Neural cell (in vitro differentiated cells): ENCODE data around the gene NKX1-2. TPM values are rescaled to one million over a fixed set of nuclear protein-coding genes. Genes with fewer than 3 reads are reported as not detected.

Experiments used
- H2AFZ ChIP-seq: fragments of 200-600, 300-800 bp; sonication (generic), shearing (Covaris generic); 2 replicates; pipeline ENCODE4 v1.6.0; 2014; ENCODE audit warnings: low read depth, mild to moderate bottlenecking, antibody characterized with exemption, low read length, moderate library complexity
- H3F3A ChIP-seq: fragments of 200-600 bp; shearing (Covaris generic); 2 replicates; pipeline ENCODE4 v1.6.1; 2016; ENCODE audit warnings: mild to moderate bottlenecking, moderate library complexity, mixed read lengths, antibody characterized with exemption, low read length; ENCODE audit not compliant: insufficient read depth, poor library complexity, severe bottlenecking
- H3K27ac ChIP-seq: fragments of 200-600, 300-800 bp; sonication (generic), shearing (Covaris generic); 2 replicates; pipeline ENCODE4 v1.5.1; 2014; ENCODE audit warnings: mild to moderate bottlenecking, low read length, moderate library complexity
- H3K27me3 ChIP-seq: fragments of 300-800, 200-600 bp; sonication (generic), shearing (Covaris generic); 2 replicates; pipeline ENCODE4 v1.6.0; 2014; ENCODE audit warnings: mild to moderate bottlenecking, low read depth, low read length, moderate library complexity; ENCODE audit not compliant: insufficient read depth
- H3K36me3 ChIP-seq: fragments of 300-800, 200-600 bp; sonication (generic), shearing (Covaris generic); 2 replicates; pipeline ENCODE4 v1.5.1; 2014; ENCODE audit warnings: mild to moderate bottlenecking, antibody characterized with exemption, low read length, moderate library complexity; ENCODE audit not compliant: insufficient read depth
- H3K4me2 ChIP-seq: fragments of 300-800, 200-600 bp; sonication (generic), shearing (Covaris generic); 2 replicates; pipeline ENCODE4 v1.6.0; 2014; ENCODE audit warnings: mild to moderate bottlenecking, low read length
- H3K4me3 ChIP-seq: fragments of 300-800, 200-600 bp; sonication (generic), shearing (Covaris generic); 2 replicates; pipeline ENCODE4 v1.5.1; 2014; ENCODE audit warnings: mild to moderate bottlenecking, low read length, moderate library complexity
- H3K79me2 ChIP-seq: fragments of 200-600 bp; shearing (Covaris generic); replicated peaks from 2 replicates; pipeline ENCODE4 v1.6.0; 2014; ENCODE audit warnings: mild to moderate bottlenecking, low read length, moderate library complexity; ENCODE audit not compliant: insufficient read depth
- H3K9ac ChIP-seq: fragments of 300-800, 200-600 bp; sonication (generic), shearing (Covaris generic); 2 replicates; pipeline ENCODE4 v1.6.1; 2016; ENCODE audit warnings: mild to moderate bottlenecking, low read length, mixed read lengths
- H3K9me2 ChIP-seq: fragments of 200-600 bp; shearing (Covaris generic); 2 replicates; pipeline ENCODE4 v1.6.1; 2016; ENCODE audit warnings: mild to moderate bottlenecking, low read length, mixed read lengths; ENCODE audit not compliant: insufficient read depth
- H3K9me3 ChIP-seq: fragments of 200-600, 300-800 bp; sonication (generic), shearing (Covaris generic); 2 replicates; pipeline ENCODE4 v1.6.1; 2016; ENCODE audit warnings: mild to moderate bottlenecking, mixed run types, low read length, moderate library complexity, mixed read lengths
- H4K20me1 ChIP-seq: fragments of 200-600 bp; shearing (Covaris generic); 2 replicates; pipeline ENCODE4 v1.6.1; 2016; ENCODE audit warnings: mild to moderate bottlenecking, mixed run types; ENCODE audit not compliant: insufficient read depth
- EP300 ChIP-seq: fragments of 450-650 bp; conservative IDR thresholded peaks from 2 replicates; pipeline ENCODE4 v1.6.1; 2014; ENCODE audit warnings: antibody characterized with exemption, mild to moderate bottlenecking, moderate library complexity; ENCODE audit not compliant: poor library complexity, severe bottlenecking
- EZH2 ChIP-seq: fragments of 200-600, 300-800 bp; shearing (Covaris generic), sonication (generic); IDR thresholded peaks from 2 replicates; pipeline ENCODE4 v1.6.1; 2014; ENCODE audit warnings: antibody characterized with exemption, low read length, borderline replicate concordance, mild to moderate bottlenecking; ENCODE audit not compliant: insufficient read depth, poor library complexity, severe bottlenecking
- MXI1 ChIP-seq: fragments of 450-650 bp; conservative IDR thresholded peaks from 2 replicates; pipeline ENCODE4 v1.6.1; 2014; ENCODE audit warnings: antibody characterized with exemption, mild to moderate bottlenecking; ENCODE audit not compliant: poor library complexity, severe bottlenecking
- POLR2AphosphoS5 ChIP-seq: IDR thresholded peaks from 2 replicates; pipeline ENCODE4 v1.6.1; 2012
- RAD21 ChIP-seq: fragments of 450-650 bp; conservative IDR thresholded peaks from 2 replicates; pipeline ENCODE4 v1.6.1; 2014; ENCODE audit warnings: antibody characterized with exemption, mild to moderate bottlenecking, moderate library complexity
- SMC3 ChIP-seq: fragments of 450-650 bp; conservative IDR thresholded peaks from 2 replicates; pipeline ENCODE4 v1.6.1; 2014; ENCODE audit warnings: antibody characterized with exemption, mild to moderate bottlenecking, moderate library complexity; ENCODE audit not compliant: poor library complexity
- TAF1 ChIP-seq: IDR thresholded peaks from 2 replicates; pipeline ENCODE4 v1.6.1; 2012; ENCODE audit warnings: low read depth
- polyA plus RNA-seq: library from polyadenylated mRNA; depleted of rRNA; stranded (reverse); fragments of >200 nt; gene quantifications from 2 replicates; pipeline ENCODE4 v1.2.3, GENCODE V29; 2014
- TF ChIP-seq, protein P1 (sequence below): fragments of 450-650 bp; IDR thresholded peaks from 2 replicates; pipeline ENCODE4 v1.5.1; 2014; ENCODE audit warnings: antibody characterized with exemption, mild to moderate bottlenecking, moderate library complexity; ENCODE audit not compliant: poor library complexity, severe bottlenecking
- TF ChIP-seq, protein P2 (sequence below): IDR thresholded peaks from 2 replicates; pipeline ENCODE4 v1.6.1; 2012; ENCODE audit warnings: borderline replicate concordance

NKX1-2 gene
- polyA plus RNA-seq, 1 donor from 2014 or later: 0.19 TPM

DNA sequence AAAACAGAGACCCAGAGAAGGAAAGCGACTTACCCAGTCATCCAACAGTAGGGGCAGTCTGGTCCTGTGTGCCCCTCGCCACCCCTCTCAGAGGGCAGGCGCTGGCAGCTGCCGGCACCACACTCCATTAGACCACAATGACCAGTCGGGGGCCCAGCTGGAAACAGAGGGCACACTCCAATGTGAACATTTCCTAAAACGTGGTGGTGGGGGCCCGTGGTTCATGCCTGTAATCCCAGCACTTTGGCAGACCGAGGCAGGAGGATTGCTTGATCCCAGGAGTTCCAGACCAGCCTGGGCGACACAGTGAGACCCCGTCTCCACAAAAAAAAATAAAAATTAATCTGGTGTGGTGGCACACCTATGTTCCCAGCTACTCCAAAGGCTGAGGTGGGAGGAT, 30.2 kb downstream of the NKX1-2 start:
- H3K4me3 ChIP-seq: peak overlapping the region; percentile 88
- TF ChIP-seq MXI1 (no peak), EP300 (no peak), EZH2 (no peak), TAF1 (no peak), RAD21 (no peak), SMC3 (no peak)
- TF ChIP-seq, protein P1, sequence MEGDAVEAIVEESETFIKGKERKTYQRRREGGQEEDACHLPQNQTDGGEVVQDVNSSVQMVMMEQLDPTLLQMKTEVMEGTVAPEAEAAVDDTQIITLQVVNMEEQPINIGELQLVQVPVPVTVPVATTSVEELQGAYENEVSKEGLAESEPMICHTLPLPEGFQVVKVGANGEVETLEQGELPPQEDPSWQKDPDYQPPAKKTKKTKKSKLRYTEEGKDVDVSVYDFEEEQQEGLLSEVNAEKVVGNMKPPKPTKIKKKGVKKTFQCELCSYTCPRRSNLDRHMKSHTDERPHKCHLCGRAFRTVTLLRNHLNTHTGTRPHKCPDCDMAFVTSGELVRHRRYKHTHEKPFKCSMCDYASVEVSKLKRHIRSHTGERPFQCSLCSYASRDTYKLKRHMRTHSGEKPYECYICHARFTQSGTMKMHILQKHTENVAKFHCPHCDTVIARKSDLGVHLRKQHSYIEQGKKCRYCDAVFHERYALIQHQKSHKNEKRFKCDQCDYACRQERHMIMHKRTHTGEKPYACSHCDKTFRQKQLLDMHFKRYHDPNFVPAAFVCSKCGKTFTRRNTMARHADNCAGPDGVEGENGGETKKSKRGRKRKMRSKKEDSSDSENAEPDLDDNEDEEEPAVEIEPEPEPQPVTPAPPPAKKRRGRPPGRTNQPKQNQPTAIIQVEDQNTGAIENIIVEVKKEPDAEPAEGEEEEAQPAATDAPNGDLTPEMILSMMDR: no peak
- TF ChIP-seq, protein P2, sequence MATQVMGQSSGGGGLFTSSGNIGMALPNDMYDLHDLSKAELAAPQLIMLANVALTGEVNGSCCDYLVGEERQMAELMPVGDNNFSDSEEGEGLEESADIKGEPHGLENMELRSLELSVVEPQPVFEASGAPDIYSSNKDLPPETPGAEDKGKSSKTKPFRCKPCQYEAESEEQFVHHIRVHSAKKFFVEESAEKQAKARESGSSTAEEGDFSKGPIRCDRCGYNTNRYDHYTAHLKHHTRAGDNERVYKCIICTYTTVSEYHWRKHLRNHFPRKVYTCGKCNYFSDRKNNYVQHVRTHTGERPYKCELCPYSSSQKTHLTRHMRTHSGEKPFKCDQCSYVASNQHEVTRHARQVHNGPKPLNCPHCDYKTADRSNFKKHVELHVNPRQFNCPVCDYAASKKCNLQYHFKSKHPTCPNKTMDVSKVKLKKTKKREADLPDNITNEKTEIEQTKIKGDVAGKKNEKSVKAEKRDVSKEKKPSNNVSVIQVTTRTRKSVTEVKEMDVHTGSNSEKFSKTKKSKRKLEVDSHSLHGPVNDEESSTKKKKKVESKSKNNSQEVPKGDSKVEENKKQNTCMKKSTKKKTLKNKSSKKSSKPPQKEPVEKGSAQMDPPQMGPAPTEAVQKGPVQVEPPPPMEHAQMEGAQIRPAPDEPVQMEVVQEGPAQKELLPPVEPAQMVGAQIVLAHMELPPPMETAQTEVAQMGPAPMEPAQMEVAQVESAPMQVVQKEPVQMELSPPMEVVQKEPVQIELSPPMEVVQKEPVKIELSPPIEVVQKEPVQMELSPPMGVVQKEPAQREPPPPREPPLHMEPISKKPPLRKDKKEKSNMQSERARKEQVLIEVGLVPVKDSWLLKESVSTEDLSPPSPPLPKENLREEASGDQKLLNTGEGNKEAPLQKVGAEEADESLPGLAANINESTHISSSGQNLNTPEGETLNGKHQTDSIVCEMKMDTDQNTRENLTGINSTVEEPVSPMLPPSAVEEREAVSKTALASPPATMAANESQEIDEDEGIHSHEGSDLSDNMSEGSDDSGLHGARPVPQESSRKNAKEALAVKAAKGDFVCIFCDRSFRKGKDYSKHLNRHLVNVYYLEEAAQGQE: no peak
- H3K9ac ChIP-seq: no peak overlapping the region
- no peaks in the 10 kb centered on the region for H3K9me3 ChIP-seq
- no peak overlapping the region for H3K4me2 ChIP-seq
- no peaks in the 10 kb centered on the region for H3K36me3 ChIP-seq
- H2AFZ ChIP-seq: no peak overlapping the region
- H3K79me2 ChIP-seq: peaks cover 23% of the 10 kb centered on the region
- H3K27me3 ChIP-seq: peaks cover 8% of the 10 kb centered on the region
- H3K9me2 ChIP-seq: no peaks in the 10 kb centered on the region
- no peak overlapping the region for H3K27ac ChIP-seq
- no peaks in the 10 kb centered on the region for H4K20me1 ChIP-seq
- no peaks in the 10 kb centered on the region for H3F3A ChIP-seq

DNA sequence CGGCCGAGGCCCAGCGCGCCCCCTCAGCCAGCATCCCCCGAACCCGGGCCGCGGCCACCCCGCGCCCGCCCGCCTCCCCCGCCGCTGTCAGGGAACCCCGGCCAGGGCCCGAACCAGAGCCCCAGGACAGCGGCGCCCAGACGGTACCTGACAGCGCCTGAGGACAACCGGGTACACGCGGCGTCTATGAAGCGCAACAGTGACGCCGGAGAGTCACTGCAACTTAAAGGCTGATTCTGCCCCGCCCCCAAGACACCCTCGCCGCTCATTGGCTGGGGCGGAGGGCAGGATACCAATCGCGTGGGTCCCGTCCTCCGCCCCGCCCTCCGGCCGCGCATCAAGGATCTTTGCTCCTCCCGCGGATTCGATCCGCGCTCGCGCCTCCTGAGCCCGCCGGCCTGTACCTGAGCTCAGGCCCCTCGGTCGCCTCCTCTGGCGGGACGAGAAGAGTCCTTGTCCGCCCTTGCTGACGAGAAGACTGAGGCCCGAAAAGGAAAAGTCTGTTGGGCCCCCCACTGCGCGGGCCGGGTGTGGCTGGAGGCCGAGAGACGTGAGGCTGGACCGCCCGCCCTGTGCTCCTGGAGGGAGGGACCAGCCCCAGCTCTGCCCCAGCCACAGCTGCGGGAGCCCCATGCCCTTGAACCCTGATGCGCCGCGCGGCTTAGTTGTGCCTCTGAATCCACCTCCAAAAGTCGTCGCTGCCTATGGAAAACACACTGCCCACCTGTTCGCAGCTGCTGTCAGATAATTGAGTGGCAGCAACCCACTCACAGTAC, 30.9 kb downstream of the NKX1-2 start, which contains the start of gene OAT:
Gene OAT, minus strand, starts transcription at position 198 of the 776 bp plus-strand sequence. CDS start 6,752 bp downstream, outside the sequence.
- H3K4me2 ChIP-seq: peak within 1 kb of the TSS; percentile 49
- H3K36me3 ChIP-seq: no peaks in the 10 kb centered on the region
- no peaks in the 10 kb centered on the region for H3K9me3 ChIP-seq
- H2AFZ ChIP-seq: peak within 1 kb of the TSS; percentile 37
- H3K9me2 ChIP-seq: no peaks in the 10 kb centered on the region
- no peaks in the 10 kb centered on the region for H4K20me1 ChIP-seq
- TF ChIP-seq MXI1 (peak; percentile 82), POLR2AphosphoS5 (peak; percentile 98), TAF1 (peak; percentile 82), SMC3 (no peak), RAD21 (peak; percentile 24), EP300 (no peak), EZH2 (no peak)
- TF ChIP-seq, protein P2: peak; percentile 72
- TF ChIP-seq, protein P1: peak; percentile 45
- H3K9ac ChIP-seq: peak within 1 kb of the TSS; percentile 77
- no peaks in the 10 kb centered on the region for H3F3A ChIP-seq
- peaks cover 30% of the 10 kb centered on the region for H3K79me2 ChIP-seq
- peak within 1 kb of the TSS; percentile 88 for H3K4me3 ChIP-seq
- H3K27ac ChIP-seq: peak within 1 kb of the TSS; percentile 37
- H3K27me3 ChIP-seq: peaks cover 8% of the 10 kb centered on the region
